HG03432 (cell line): ENCODE data around the gene PRMT1.

Experiments
- ATAC-seq: cut with Tn5 transposase; IDR thresholded peaks from one replicate; pipeline ENCODE4 v1.9.1; 2021; ENCODE audit warnings: mild to moderate bottlenecking, moderate library complexity; ENCODE audit not compliant: unreplicated experiment

PRMT1 gene

DNA sequence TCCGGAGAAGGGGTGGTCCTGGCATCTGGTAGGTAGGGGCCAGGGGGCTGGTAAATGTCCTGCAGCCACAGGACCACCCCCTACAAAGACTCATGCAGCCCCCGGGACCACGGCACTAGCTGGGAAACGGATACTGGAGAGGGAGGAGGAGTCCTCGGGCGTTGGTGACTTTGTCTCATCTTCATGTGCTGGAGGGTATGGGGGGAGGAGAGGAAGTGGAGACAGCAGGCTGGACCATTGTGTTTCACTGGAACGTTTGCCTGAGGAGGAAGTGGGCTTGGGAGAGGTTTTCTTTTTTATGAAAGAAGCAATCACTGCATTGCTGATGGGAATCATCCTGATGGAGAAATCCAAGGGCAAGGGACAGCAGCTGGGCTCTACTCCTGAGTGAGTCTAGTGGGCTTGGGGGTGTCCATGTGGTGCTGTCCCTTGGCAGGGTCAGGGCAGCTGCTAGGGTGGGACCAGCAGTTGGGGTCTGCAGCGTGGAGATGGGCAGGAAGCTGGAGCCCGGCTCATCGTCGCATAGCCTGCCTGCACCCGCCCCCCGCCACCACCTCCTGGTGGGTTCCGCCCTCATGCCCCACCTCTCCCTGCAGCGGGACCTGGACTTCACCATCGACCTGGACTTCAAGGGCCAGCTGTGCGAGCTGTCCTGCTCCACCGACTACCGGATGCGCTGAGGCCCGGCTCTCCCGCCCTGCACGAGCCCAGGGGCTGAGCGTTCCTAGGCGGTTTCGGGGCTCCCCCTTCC lies 10.7 kb downstream of the PRMT1 start:
- ATAC-seq: no peak

DNA sequence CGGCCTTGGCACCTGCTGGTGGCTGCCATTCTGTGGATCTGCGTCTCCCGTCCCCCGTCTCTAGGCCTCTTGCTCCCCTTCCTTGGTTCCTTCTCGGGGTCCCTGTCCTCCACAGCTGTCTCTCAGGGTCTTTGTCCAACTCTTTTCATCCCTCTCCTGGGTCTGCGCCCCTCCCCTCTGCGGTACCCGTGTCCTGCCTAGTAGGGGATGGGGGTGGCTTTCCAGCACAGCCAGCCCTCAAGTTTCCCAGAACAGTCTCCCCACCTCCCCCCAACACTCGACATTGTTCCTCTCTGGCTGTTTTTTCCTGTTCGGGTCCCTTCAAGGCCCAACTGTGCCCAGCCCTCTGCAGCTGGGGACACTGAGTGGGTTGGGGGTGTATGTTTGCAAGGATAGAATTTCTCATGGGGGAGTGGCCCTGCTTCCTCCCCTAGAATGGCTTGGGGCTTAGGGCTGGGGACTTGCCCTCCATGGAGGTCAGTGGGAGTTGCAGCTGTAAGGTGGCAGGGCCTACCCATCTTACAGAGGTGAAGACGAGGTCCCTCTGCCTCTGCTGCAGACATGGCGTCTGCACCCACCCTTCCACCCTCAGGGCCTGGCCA lies 11.6 kb downstream of the PRMT1 start:
- ATAC-seq: no peak

- no peak for ATAC-seq
Measured at GRCh38 chr19:49689133-49690078, 12.3 kb downstream of the PRMT1 start, which contains the start of gene ADM5. Gene ADM5 (plus strand): TSS chr19:49689594. CDS start chr19:49689838, 244 bp downstream.

DNA sequence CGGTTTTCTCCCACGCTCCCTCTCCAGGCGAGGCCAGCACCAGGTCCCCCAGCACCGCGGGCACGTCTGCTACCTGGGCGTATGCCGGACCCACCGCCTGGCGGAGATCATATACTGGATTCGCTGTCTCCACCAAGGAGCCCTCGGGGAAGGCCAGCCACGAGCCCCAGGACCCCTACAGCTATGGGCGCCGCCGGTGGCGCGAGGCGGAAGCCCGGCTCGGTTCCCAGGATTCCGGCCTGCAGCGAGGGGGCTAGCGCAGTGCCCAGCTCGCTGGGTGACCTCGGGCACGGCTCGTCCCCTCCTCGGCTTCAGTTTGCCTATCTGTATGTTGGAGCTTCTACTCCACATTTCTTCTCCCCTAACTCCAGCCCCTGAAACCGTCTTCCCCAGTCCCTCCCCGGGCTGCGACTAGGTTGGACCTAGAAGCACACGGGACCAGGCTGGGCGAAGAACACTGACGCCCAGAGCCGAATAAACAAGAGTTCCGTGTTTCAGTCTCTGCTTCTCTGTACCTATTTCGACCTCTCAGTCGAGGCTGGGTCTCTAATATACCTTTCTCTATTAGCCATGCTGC lies 13.1 kb downstream of the PRMT1 start:
- ATAC-seq: no peak

DNA sequence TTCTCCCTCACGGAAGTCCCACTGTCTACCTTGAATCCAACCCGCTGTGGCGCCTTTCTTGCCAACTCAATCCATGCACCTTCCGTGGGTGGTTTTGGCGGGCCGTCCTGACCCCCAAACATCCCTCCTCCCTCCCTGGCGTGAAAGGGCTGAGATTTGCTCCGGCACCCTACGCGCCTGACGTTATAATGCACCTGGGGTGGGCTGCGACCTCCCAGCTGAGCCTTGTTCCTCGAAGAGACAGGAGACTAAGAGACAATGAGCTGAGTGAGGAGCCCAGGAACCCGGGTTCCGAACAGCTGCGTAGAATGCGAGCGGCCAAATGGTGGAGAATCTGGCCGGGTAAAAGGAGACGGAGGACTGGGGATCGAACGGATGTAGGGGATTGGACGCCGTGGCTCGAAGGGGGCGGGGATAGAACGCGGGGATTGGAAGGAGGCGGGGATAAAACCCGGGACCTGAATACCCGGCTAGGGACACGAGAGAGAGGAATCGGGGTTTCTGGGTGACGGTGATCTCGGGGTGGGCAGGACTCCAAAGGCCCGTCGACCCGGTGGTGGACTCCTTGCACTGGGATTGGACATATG lies 13.7 kb downstream of the PRMT1 start, which contains the start of gene CPT1C:
Gene CPT1C (plus strand): TSS at position 461 of the 587 bp plus-strand sequence. CDS start 1,137 bp downstream, outside the sequence.
- ATAC-seq: no peak

DNA sequence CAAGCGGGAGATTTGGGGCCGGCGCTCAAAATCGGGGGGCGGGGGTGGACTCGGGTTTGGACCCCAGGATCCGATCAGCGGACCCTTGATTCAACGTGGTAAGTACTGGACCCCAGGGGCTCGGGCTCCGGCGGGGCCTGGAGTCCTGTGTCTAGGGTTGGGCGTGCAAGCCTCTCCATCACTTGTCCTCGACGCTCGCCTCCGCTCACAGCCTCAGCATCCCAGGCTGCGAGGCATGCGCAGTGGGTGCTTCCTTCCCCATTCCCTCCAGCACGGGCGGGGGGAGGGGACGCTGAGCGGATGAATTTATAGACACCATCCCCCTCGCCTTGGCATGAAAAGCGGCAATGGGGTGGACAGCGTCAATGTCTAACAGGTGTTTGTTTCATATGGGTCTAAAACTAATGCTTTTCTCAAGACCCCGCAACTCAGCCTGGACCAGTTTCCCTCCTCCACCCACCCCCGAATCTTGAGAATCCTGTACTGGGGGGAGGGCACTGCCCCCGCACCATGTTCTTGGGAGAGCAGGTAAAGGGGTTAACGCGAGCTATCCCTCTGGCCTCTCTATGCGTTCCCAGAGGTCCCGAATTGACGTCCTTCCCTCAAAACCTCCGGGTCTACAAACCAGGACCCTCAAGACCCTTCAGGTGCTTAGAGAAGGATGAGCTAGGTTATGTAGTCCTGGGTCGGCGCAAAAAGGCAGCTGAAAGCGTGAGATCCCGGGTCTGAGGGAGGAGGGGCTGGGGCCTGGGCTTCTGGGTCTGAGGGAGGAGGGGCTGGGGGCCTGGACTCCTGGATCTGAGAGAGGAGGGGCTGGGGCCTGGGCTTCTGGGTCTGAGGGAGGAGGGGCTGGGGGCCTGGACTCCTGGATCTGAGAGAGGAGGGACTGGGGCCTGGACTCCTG lies 14.4 kb downstream of the PRMT1 start:
- ATAC-seq: no peak

- ATAC-seq: no peak
Measured at GRCh38 chr19:49692147-49692506, 15.1 kb downstream of the PRMT1 start.

DNA sequence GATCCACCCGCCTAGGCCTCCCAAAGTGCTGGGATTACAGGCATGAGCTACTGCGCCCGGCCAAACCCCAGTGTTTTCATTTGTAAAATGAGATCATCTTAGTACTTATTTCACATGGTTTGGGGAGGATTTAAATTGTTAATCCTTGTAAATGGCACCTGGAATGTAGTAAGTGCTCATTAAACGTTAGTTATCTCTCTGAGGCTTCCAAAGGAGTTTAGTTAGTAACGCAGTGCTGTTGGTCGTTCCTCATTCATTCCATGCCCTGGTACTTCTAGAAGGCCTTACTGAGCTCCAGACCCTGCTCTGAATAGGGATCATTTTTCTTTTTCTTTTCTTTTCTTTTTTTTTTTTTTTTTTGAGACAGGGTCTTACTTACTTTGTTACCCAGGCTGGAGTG lies 19.0 kb downstream of the PRMT1 start:
- no peak for ATAC-seq

- no peak for ATAC-seq
Measured at GRCh38 chr19:49696865-49697264, 19.8 kb downstream of the PRMT1 start.

DNA sequence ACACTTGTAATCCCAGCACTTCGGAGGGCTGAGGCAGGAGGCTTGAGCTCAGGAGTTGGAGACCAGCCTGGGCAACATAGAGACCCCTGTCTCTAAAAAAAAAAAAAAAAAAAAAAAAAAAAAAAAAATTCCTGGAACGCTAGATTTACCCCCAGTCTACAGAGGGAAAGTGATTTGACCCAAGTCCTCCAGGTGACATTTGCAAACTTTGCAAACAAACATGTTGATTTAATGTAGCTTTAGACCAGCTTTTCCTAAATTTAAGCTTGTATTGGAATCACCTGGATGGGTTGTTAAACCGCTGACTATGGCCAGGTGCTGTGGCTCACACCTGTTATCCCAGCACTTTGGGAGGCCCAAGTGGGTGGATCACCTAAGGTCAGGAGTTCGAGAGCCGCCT lies 22.3 kb downstream of the PRMT1 start:
- ATAC-seq: no peak

- no peak for ATAC-seq
Measured at GRCh38 chr19:49700563-49700962, 23.5 kb downstream of the PRMT1 start.

DNA sequence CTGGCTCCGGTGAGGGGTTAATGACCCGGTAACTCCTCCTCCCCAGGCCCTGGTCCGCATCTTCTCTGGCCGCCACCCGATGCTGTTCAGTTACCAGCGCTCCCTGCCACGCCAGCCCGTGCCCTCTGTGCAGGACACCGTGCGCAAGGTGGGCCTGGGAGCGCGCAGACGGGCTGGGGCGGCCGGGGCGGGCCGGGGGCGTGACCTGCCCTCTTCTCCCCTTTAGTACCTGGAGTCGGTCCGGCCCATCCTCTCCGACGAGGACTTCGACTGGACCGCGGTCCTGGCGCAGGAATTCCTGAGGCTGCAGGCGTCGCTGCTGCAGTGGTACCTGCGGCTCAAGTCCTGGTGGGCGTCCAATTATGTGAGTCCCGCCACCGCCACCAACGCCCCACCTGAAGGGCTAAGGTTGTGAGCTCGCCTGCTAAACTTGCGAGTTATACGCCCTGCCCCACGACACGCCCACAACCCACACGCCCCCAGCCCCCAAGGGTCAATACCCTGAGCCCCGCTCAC lies 24.3 kb downstream of the PRMT1 start:
- no peak for ATAC-seq

GRCh38 chr19:49704888-49705642 lies 28.0 kb downstream of the PRMT1 start:
- ATAC-seq: no peak

DNA sequence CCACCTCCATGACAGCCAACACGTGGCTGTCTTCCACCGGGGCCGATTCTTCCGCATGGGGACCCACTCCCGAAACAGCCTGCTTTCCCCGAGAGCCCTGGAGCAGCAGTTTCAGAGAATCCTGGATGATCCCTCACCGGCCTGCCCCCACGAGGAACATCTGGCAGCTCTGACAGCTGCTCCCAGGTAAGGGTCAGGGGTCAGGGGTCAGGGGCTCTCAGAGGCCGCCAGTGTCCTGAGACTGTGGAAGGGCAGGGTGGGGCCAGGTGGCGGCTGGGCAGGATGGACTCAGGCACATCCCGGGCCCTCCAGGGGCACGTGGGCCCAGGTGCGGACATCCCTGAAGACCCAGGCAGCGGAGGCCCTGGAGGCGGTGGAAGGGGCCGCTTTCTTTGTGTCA lies 28.8 kb downstream of the PRMT1 start:
- ATAC-seq: no peak

GRCh38 chr19:49710372-49710951 lies 33.4 kb downstream of the PRMT1 start:
- ATAC-seq: no peak

GRCh38 chr19:49712397-49712859 lies 35.4 kb downstream of the PRMT1 start:
- ATAC-seq: no peak

- no peak for ATAC-seq
Measured at GRCh38 chr19:49713236-49713845, 36.3 kb downstream of the PRMT1 start.

GRCh38 chr19:49716154-49716553 lies 39.1 kb downstream of the PRMT1 start:
- ATAC-seq: no peak
